GM12878 (cell line): ENCODE measurements around the gene SLX9. TPM values are rescaled to one million over a fixed set of nuclear protein-coding genes. Genes with fewer than 3 reads are reported as not detected.

Experiments
- ATAC-seq: fragments of 200-7000 bp; cut with Tn5 transposase; 3 replicates; pipeline ENCODE4 v1.9.1; 2020; ENCODE audit warnings: mild to moderate bottlenecking, moderate library complexity
- BruUV-seq: library from RNA; stranded (reverse); fragments of 400-500 nt; replicated peaks from 2 replicates; lab custom pipeline; 2021; lab: Mats Ljungman, UMichigan
- CTCF ChIA-PET: fragments of 300-600 bp; sonication (Branson Sonifier 250); formaldehyde crosslinking; extraction: SDS; loops from one replicate; lab custom pipeline; 2021; ENCODE audit warnings: inconsistent platforms; lab: Yijun Ruan, JAX
- POLR2A ChIA-PET: fragments of 350-600 bp; formaldehyde crosslinking; extraction: SDS; loops from one replicate; lab custom pipeline; 2021; ENCODE audit warnings: inconsistent platforms; lab: Charles Lee
- RAD21 ChIA-PET: fragments of 300-600 bp; sonication (Branson Sonifier 250); formaldehyde crosslinking; loops from one replicate; lab custom pipeline; 2023; ENCODE audit warnings: antibody characterized with exemption; ENCODE audit not compliant: unreplicated experiment; lab: Charles Lee
- SMC1A ChIA-PET: fragments of 300-600 bp; sonication (Branson Sonifier 250); formaldehyde crosslinking; loops from one replicate; lab custom pipeline; 2023; ENCODE audit not compliant: unreplicated experiment, uncharacterized antibody; lab: Charles Lee
- DNase-seq: peaks from one replicate; pipeline ENCODE4 v3.0.0-alpha.2; 2011; ENCODE audit warnings: low read depth, low spot score
- FAIRE-seq: peaks from 3 replicates; lab custom pipeline; 2011; peaks lifted over from hg19 to GRCh38; lab: Jason Lieb, UNC
- H2AFZ ChIP-seq: 2 replicates; pipeline ENCODE4 v1.6.0; 2011; ENCODE audit warnings: low read depth, low read length, control low read depth; ENCODE audit not compliant: control insufficient read depth
- H3K27ac ChIP-seq: 2 replicates; pipeline ENCODE4 v1.5.1; 2011; ENCODE audit warnings: control low read depth; ENCODE audit not compliant: control insufficient read depth, insufficient read depth
- H3K27me3 ChIP-seq, 2 experiments: replicated peaks in 1 of 2; 2 replicates each; pipeline versions ENCODE4 v1.6.0 to v1.6.1; 2011; ENCODE audit warnings: low read length in 1 of 2; ENCODE audit not compliant: control insufficient read depth in 2 of 2, insufficient read depth in 2 of 2
- H3K36me3 ChIP-seq, 2 experiments: 2 replicates each; pipeline ENCODE4 v1.5.1; 2011; ENCODE audit warnings: low read length in 1 of 2; ENCODE audit not compliant: control insufficient read depth in 2 of 2, insufficient read depth in 2 of 2
- H3K4me1 ChIP-seq: 2 replicates; pipeline ENCODE4 v1.6.1; 2011; ENCODE audit warnings: mild to moderate bottlenecking, low read length, moderate library complexity, mixed read lengths; ENCODE audit not compliant: control insufficient read depth, insufficient read depth
- H3K4me2 ChIP-seq: 2 replicates; pipeline ENCODE4 v1.6.0; 2011; ENCODE audit warnings: control low read depth; ENCODE audit not compliant: control insufficient read depth, insufficient read depth
- H3K4me3 ChIP-seq: fragments of 200-600 bp; sonication (generic); 2 replicates; pipeline ENCODE4 v1.5.1; 2016
- H3K79me2 ChIP-seq: 2 replicates; pipeline ENCODE4 v1.6.0; 2011; ENCODE audit warnings: low read length; ENCODE audit not compliant: control insufficient read depth, insufficient read depth
- H3K9ac ChIP-seq: 2 replicates; pipeline ENCODE4 v1.8.0; 2011; ENCODE audit warnings: low read length, control low read depth, mixed read lengths; ENCODE audit not compliant: control insufficient read depth, insufficient read depth
- H3K9me3 ChIP-seq: replicated peaks from 3 replicates; pipeline ENCODE4 v1.5.1; 2011; ENCODE audit warnings: mild to moderate bottlenecking, low read length; ENCODE audit not compliant: control insufficient read depth, insufficient read depth
- H4K20me1 ChIP-seq: 2 replicates; pipeline ENCODE4 v1.6.0; 2011; ENCODE audit not compliant: control insufficient read depth, insufficient read depth
- ATF3 ChIP-seq: IDR thresholded peaks from 2 replicates; pipeline ENCODE4 v1.6.1; 2011; ENCODE audit warnings: low read depth, mild to moderate bottlenecking, low read length, moderate library complexity, borderline replicate concordance; ENCODE audit errors: extremely low read depth
- CBX5 ChIP-seq: sonication (generic); IDR thresholded peaks from 2 replicates; pipeline ENCODE4 v1.6.1; 2016; ENCODE audit warnings: low read depth, moderate library complexity, mild to moderate bottlenecking, inconsistent platforms
- HDGF ChIP-seq: fragments of 450-650 bp; IDR thresholded peaks from 2 replicates; pipeline ENCODE4 v1.6.1; 2016; ENCODE audit warnings: antibody characterized with exemption
- MLLT1 ChIP-seq: fragments of 450-650 bp; IDR thresholded peaks from 2 replicates; pipeline ENCODE4 v1.6.1; 2016; ENCODE audit warnings: mild to moderate bottlenecking
- MYC ChIP-seq: IDR thresholded peaks from 2 replicates; pipeline ENCODE4 v1.6.1; 2011; ENCODE audit warnings: mild to moderate bottlenecking, low read length, moderate library complexity, inconsistent platforms; ENCODE audit not compliant: insufficient read depth, insufficient replicate concordance, insufficient read length, severe bottlenecking
- PBX3 ChIP-seq: IDR thresholded peaks from 2 replicates; pipeline ENCODE4 v1.6.1; 2011; ENCODE audit warnings: mild to moderate bottlenecking, low read depth, low read length, moderate library complexity; ENCODE audit not compliant: insufficient replicate concordance
- POLR2A ChIP-seq: IDR thresholded peaks from 2 replicates; pipeline ENCODE4 v1.6.1; 2011; ENCODE audit warnings: low read depth, mild to moderate bottlenecking, low read length
- REST ChIP-seq: IDR thresholded peaks from 2 replicates; pipeline ENCODE4 v1.6.1; 2012; ENCODE audit warnings: mild to moderate bottlenecking, low read depth, low read length
- TBL1XR1 ChIP-seq: IDR thresholded peaks from 2 replicates; pipeline ENCODE4 v1.6.1; 2012; ENCODE audit warnings: low read depth, low read length, improper control_type of control experiment
- TCF12 ChIP-seq: IDR thresholded peaks from 2 replicates; pipeline ENCODE4 v1.6.1; 2011; ENCODE audit warnings: low read depth, mild to moderate bottlenecking, low read length
- ZBTB11 ChIP-seq: fragments of 450-650 bp; formaldehyde crosslinking; IDR thresholded peaks from 2 replicates; pipeline ENCODE4 v1.5.0; 2022; ENCODE audit warnings: mild to moderate bottlenecking, missing genetic modification characterization
- WGBS: methylation state at CpG from one replicate; pipeline ENCODE4 v1.1.6; 2016; ENCODE audit warnings: low lambda C conversion rate; ENCODE audit not compliant: insufficient replicate concordance, insufficient coverage; ENCODE audit errors: missing lambda C conversion rate; 5-methylcytosine and 5-hydroxymethylcytosine counted together
- in situ Hi-C: fragments of 300-500 bp; cut with MboI; formaldehyde crosslinking; loops from 9 replicates; pipeline ENCODE4 v1.14.3; 2018; ENCODE audit warnings: mixed read lengths
- intact Hi-C: fragments of 100-400 bp; cut with micrococcal nuclease; formaldehyde crosslinking; loops from one replicate; pipeline ENCODE4 v1.14.2; 2022; ENCODE audit not compliant: unreplicated experiment
- polyA plus RNA-seq, 11 experiments: library from polyadenylated mRNA; depleted of rRNA in 4 of 11; unstranded in 6 of 11; stranded (reverse) in 5 of 11; fragments of >200 nt; fragmentation: Nextera tagmentation in 4 of 11; fragmentation: Illumina TruSeq in 1 of 11; extraction: Ambion mirVana in 4 of 11; extraction: Trizol in 1 of 11; gene quantifications; 1 replicate in 1 of 11; 2 replicates in 10 of 11; pipeline versions ENCODE4 v1.2.1 to v1.2.3, GENCODE V29; 2011 to 2016; ENCODE audit warnings: inconsistent platforms in 2 of 11, missing spikeins in 2 of 11, low read depth in 1 of 11
- total RNA-seq, 4 experiments: library from RNA; depleted of rRNA in 3 of 4; stranded (reverse); fragments of >200 nt in 3 of 4; fragmentation: Illumina TruSeq in 1 of 4; extraction: Trizol in 1 of 4; gene quantifications; 2 replicates each; pipeline versions ENCODE4 v1.2.1 to v1.2.3, GENCODE V29; 2013 to 2021

Gene SLX9
- total and polyA plus RNA-seq, 10 of the 15 experiments (the other 5 are each of a cell fraction or from before 2014, with no cell fraction given) = 0.69 to 81.3 (median 33.9) TPM

GRCh38 chr21:44943686-44944550, 4.1 kb downstream of the SLX9 start:
- no peak overlapping the region for H3K9ac ChIP-seq
- ATAC-seq = no peak
- POLR2A ChIA-PET = no interaction called here
- TF ChIP-seq PBX3 (no peak), MLLT1 (no peak), HDGF (no peak), POLR2A (no peak), ZBTB11 (no peak), ATF3 (no peak), CBX5 (no peak), MYC (no peak), TBL1XR1 (no peak), REST (no peak), TCF12 (no peak)

More at GRCh38 chr21:44943686-44944550, 4.1 kb downstream of the SLX9 start:
- H3K27ac ChIP-seq = no peak overlapping the region
- RAD21 ChIA-PET = interaction anchor here (1.1 to 2.4 kb wide), 3 partner anchors 16 to 194 kb away, joined by 4 to 7 read pairs (median 6); partner anchors contain the start of gene UBE2G2
- in situ Hi-C loops = no loop called here
- no peaks in the 10 kb centered on the region for H3K9me3 ChIP-seq
- peaks cover 35% of the 10 kb centered on the region for H3K79me2 ChIP-seq
- peaks cover 3% of the 10 kb centered on the region; the same call in 1 of the 2 replicates for H4K20me1 ChIP-seq
- BruUV-seq = no TSS peak
- WGBS = 84% methylated on average over 24 of the region's 24 CpGs
- no peak overlapping the region for H3K4me3 ChIP-seq
- intact Hi-C loops = no loop called here
- CTCF ChIA-PET = interaction anchor here (0.9 to 11.8 kb wide), 7 partner anchors 12 to 327 kb away, joined by 3 to 235 read pairs (median 9); no protein-coding TSS in a partner anchor
- peak overlapping the region; percentile 64 for H3K4me2 ChIP-seq
- H2AFZ ChIP-seq = no peak overlapping the region
- FAIRE-seq (no peak), DNase-seq (no peak)
- SMC1A ChIA-PET = interaction anchor here (0.7 to 12.3 kb wide), 6 partner anchors 8 to 196 kb away, joined by 3 to 153 read pairs (median 3); partner anchors contain the start of gene UBE2G2
- peaks cover 18% of the 10 kb centered on the region for H3K4me1 ChIP-seq
- no peaks in the 10 kb centered on the region for H3K27me3 ChIP-seq
- H3K36me3 ChIP-seq = peaks cover 3 to 18% of the 10 kb centered on the region in 2 experiments; a peak in 2 of 4 replicates
